Spleen (tissue), 11 donors: ENCODE results near the gene YWHAH. TPM values are rescaled to one million over a fixed set of nuclear protein-coding genes. Genes with fewer than 3 reads are reported as not detected.

Source experiments
- DNase-seq: peaks from one replicate; pipeline ENCODE4 v3.0.0-alpha.2; 2020
- H3K27ac ChIP-seq, 8 donors: fragments of 200-600 bp; sonication (generic) in 7 of 8; 1 replicate in 4 of 8; 2 replicates in 4 of 8; pipeline versions ENCODE4 v1.5.0 to v1.8.0; 2016 to 2021; ENCODE audit warnings: inconsistent platforms in 4 of 8, mild to moderate bottlenecking in 4 of 8, moderate library complexity in 1 of 8
- H3K27me3 ChIP-seq, 7 donors: fragments of 200-600 bp; sonication (generic) in 6 of 7; replicated peaks in 1 of 7; 1 replicate in 4 of 7; 2 replicates in 3 of 7; pipeline versions ENCODE4 v1.5.0 to v1.8.0; 2016 to 2021; ENCODE audit warnings: inconsistent platforms in 3 of 7, mild to moderate bottlenecking in 1 of 7
- H3K36me3 ChIP-seq, 6 donors: fragments of 200-600 bp; sonication (generic) in 5 of 6; 1 replicate in 4 of 6; 2 replicates in 2 of 6; pipeline versions ENCODE4 v1.5.0 to v1.8.0; 2016 to 2021; ENCODE audit warnings: inconsistent platforms in 2 of 6
- H3K4me1 ChIP-seq, 6 donors: fragments of 200-600 bp; sonication (generic) in 5 of 6; 1 replicate in 3 of 6; 2 replicates in 3 of 6; pipeline versions ENCODE4 v1.5.0 to v1.8.0; 2016 to 2021; ENCODE audit warnings: inconsistent platforms in 3 of 6
- H3K4me3 ChIP-seq, 8 donors: fragments of 200-600 bp; sonication (generic) in 7 of 8; 1 replicate in 4 of 8; 2 replicates in 4 of 8; pipeline versions ENCODE4 v1.5.0 to v1.8.0; 2016 to 2021; ENCODE audit warnings: inconsistent platforms in 4 of 8, mild to moderate bottlenecking in 4 of 8, moderate library complexity in 2 of 8
- H3K9me3 ChIP-seq, 8 donors: fragments of 200-600 bp; sonication (generic) in 7 of 8; 1 replicate in 4 of 8; 2 replicates in 4 of 8; pipeline versions ENCODE4 v1.5.0 to v1.8.0; 2016 to 2021; ENCODE audit warnings: inconsistent platforms in 4 of 8
- POLR2A ChIP-seq, 3 donors: fragments of 450-650 bp; IDR thresholded peaks; one replicate each; pipeline ENCODE4 v1.5.1; 2017; ENCODE audit warnings: antibody characterized with exemption in 3 of 3, mild to moderate bottlenecking in 1 of 3
- POLR2AphosphoS5 ChIP-seq, 3 donors: sonication (generic); formaldehyde crosslinking; IDR thresholded peaks; one replicate each; pipeline ENCODE4 v1.5.1; 2017; ENCODE audit warnings: antibody characterized with exemption in 3 of 3
- WGBS, 5 donors: extraction: QIAGEN DNeasy Blood & Tissue Kit in 3 of 5; methylation state at CpG; one replicate each; pipeline versions ENCODE4 v1.1.5 to v1.1.7; 2013 to 2018; 5-methylcytosine and 5-hydroxymethylcytosine counted together
- intact Hi-C: fragments of 100-400 bp; cut with DNase I; formaldehyde crosslinking; loops from one replicate; pipeline ENCODE4 v1.15.0; 2023; ENCODE audit warnings: low total_unique reads
- polyA plus RNA-seq, 3 donors: library from polyadenylated mRNA; stranded (reverse); fragments of 200-250 nt; gene quantifications; one replicate each; pipeline ENCODE4 v1.2.1, GENCODE V29; 2013
- total RNA-seq, 7 donors: library from RNA; depleted of rRNA in 3 of 7; stranded (reverse); fragments of >200 nt in 3 of 7; fragmentation: NEBNext Ultra II Directional in 4 of 7; extraction: Animal tissue kit (Norgen Biotek cat#: 25700) in 4 of 7; gene quantifications; one replicate each; pipeline versions ENCODE4 v1.1.0 to v1.2.1, GENCODE V29; 2016 to 2021
- TF ChIP-seq, protein P1 (sequence below), 11 experiments: fragments of 200-600 bp in 7 of 11; fragments of 450-650 bp in 4 of 11; sonication (generic) in 4 of 11; IDR thresholded peaks in 8 of 11; conservative IDR thresholded peaks in 3 of 11; 1 replicate in 7 of 11; 2 replicates in 4 of 11; pipeline versions ENCODE4 v1.4.0 to v1.8.0; 2016 to 2021; ENCODE audit warnings: antibody characterized with exemption in 11 of 11, inconsistent platforms in 4 of 11, mild to moderate bottlenecking in 1 of 11
- donor health status: healthy with polysubstance abuse.
- donor health status: DM: no; HTN: no; CAD: no; lungs with moderate emphysema.
- donor health status: DM: no; HTN: no; CAD: no.
- donor health status: Bipolar disorder and iron deficiency.
- donor health status: healthy.
- donor health status: DM: no; HTN: no; CAD: no.
- donor health status: DM: yes; HTN: yes; CAD: no.

Gene YWHAH
- total and polyA plus RNA-seq, 10 donors, result 34.2 to 130 (median 83.6) TPM

- TF ChIP-seq, protein P1, sequence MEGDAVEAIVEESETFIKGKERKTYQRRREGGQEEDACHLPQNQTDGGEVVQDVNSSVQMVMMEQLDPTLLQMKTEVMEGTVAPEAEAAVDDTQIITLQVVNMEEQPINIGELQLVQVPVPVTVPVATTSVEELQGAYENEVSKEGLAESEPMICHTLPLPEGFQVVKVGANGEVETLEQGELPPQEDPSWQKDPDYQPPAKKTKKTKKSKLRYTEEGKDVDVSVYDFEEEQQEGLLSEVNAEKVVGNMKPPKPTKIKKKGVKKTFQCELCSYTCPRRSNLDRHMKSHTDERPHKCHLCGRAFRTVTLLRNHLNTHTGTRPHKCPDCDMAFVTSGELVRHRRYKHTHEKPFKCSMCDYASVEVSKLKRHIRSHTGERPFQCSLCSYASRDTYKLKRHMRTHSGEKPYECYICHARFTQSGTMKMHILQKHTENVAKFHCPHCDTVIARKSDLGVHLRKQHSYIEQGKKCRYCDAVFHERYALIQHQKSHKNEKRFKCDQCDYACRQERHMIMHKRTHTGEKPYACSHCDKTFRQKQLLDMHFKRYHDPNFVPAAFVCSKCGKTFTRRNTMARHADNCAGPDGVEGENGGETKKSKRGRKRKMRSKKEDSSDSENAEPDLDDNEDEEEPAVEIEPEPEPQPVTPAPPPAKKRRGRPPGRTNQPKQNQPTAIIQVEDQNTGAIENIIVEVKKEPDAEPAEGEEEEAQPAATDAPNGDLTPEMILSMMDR (IDR thresholded peaks at IDR 0.05 in 8 of 11, conservative IDR thresholded peaks at IDR 0.05 in 3 of 11), result no peak
- TF ChIP-seq POLR2AphosphoS5 (IDR thresholded peaks at IDR 0.05) (no peak), POLR2A (IDR thresholded peaks at IDR 0.05) (no peak)
- intact Hi-C loops, result no loop called here
- no peak for DNase-seq
- H3K27ac ChIP-seq, result no peak overlapping the region
- 92 to 100% (median 94%) methylated on average over 1 of the region's 1 CpG for WGBS, 5 donors
- no peaks in the 10 kb centered on the region for H3K9me3 ChIP-seq
- H3K4me1 ChIP-seq, result peaks cover 5 to 41% (median 25%) of the 10 kb centered on the region in 6 donors
- H3K36me3 ChIP-seq, result no peaks in the 10 kb centered on the region
- peaks cover 0 to 7% (median 0%) of the 10 kb centered on the region in 7 donors for H3K27me3 ChIP-seq
- no peak overlapping the region for H3K4me3 ChIP-seq
These were observed 19.3 kb upstream of the YWHAH start for GRCh38 chr22:31925056-31925455.

- TF ChIP-seq POLR2AphosphoS5 (IDR thresholded peaks at IDR 0.05) (no peak), POLR2A (IDR thresholded peaks at IDR 0.05) (no peak)
- TF ChIP-seq, protein P1 (IDR thresholded peaks at IDR 0.05 in 8 of 11, conservative IDR thresholded peaks at IDR 0.05 in 3 of 11), result no peak
- Histone ChIP-seq H3K9me3 (no peaks in the 10 kb centered on the region), H3K27me3 (peaks cover 0 to 7% (median 0%) of the 10 kb centered on the region in 7 donors), H3K4me3 (no peak overlapping the region), H3K4me1 (peaks cover 5 to 35% (median 24%) of the 10 kb centered on the region in 6 donors), H3K27ac (no peak overlapping the region), H3K36me3 (no peaks in the 10 kb centered on the region)
- no peak for DNase-seq
- 78 to 100% (median 86%) methylated on average over 1 of the region's 1 CpG for WGBS, 5 donors
- intact Hi-C loops, result no loop called here
These were observed 18.3 kb upstream of the YWHAH start for GRCh38 chr22:31926024-31926423.

DNA sequence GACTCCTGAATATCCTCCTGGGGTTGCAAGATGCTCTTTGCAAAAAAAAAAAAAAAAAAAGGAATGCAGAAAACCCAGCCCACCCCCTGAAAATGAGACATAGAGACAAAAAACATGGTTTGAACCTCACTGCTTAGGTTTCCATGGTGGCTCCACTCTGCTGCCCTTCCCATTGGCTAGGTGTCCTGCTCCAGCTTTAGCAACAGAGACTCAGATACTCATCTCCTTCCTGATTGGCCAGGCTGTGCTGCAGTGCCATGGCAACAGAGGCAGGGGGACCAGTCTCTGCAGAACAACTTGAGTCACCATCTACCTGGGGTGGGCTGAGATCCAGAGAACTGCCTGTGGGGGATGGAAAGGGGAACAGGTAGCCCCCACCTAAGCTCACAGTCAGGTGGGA is 17.4 kb upstream of the YWHAH start:
- TF ChIP-seq POLR2A (IDR thresholded peaks at IDR 0.05) (no peak), POLR2AphosphoS5 (IDR thresholded peaks at IDR 0.05) (no peak)
- TF ChIP-seq, protein P1 (IDR thresholded peaks at IDR 0.05 in 8 of 11, conservative IDR thresholded peaks at IDR 0.05 in 3 of 11), result no peak
- intact Hi-C loops, result no loop called here
- Histone ChIP-seq H3K9me3 (no peaks in the 10 kb centered on the region), H3K27ac (no peak overlapping the region), H3K4me3 (no peak overlapping the region), H3K27me3 (peaks cover 0 to 7% (median 0%) of the 10 kb centered on the region in 7 donors), H3K4me1 (peaks cover 5 to 26% (median 20%) of the 10 kb centered on the region in 6 donors), H3K36me3 (no peaks in the 10 kb centered on the region)
- DNase-seq, result peak; percentile 49

GRCh38 chr22:31927562-31927961 is 16.8 kb upstream of the YWHAH start:
- TF ChIP-seq, protein P1 (IDR thresholded peaks at IDR 0.05 in 8 of 11, conservative IDR thresholded peaks at IDR 0.05 in 3 of 11), result no peak
- TF ChIP-seq POLR2A (IDR thresholded peaks at IDR 0.05), result no peak
- TF ChIP-seq POLR2AphosphoS5 (IDR thresholded peaks at IDR 0.05), result no peak
- Histone ChIP-seq H3K4me1 (peaks cover 5 to 20% (median 16%) of the 10 kb centered on the region in 6 donors), H3K36me3 (no peaks in the 10 kb centered on the region), H3K27me3 (peaks cover 0 to 7% (median 0%) of the 10 kb centered on the region in 7 donors), H3K27ac (no peak overlapping the region), H3K9me3 (no peaks in the 10 kb centered on the region), H3K4me3 (no peak overlapping the region)
- intact Hi-C loops, result no loop called here
- WGBS, 5 donors, result 84 to 96% (median 88%) methylated on average over 3 of the region's 3 CpGs
- no peak for DNase-seq
